Measurements from ENCODE around the gene WEE1. TPM values are rescaled to one million over a fixed set of nuclear protein-coding genes. Genes with fewer than 3 reads are reported as not detected.
A peak's percentile ranks its signal among the peaks of the same experiment; 100 is the strongest.

WEE1 gene
- polyA plus RNA-seq, 2 donors = 16.2 to 18.3 TPM

GRCh38 chr11:9571763-9572115 lies 1.7 kb upstream of the WEE1 start:
- no peaks in the 10 kb centered on the region for H3K27me3 ChIP-seq (ENCODE audit: control insufficient read depth in 1 of 2, insufficient read depth in 2 of 2, low read length in 2 of 2)
- H3K9me3 ChIP-seq (ENCODE audit: control insufficient read depth in 2 of 2, insufficient read depth in 1 of 2, low read depth in 1 of 2, low read length in 1 of 2) = no peaks in the 10 kb centered on the region
- H3K4me3 ChIP-seq (ENCODE audit: low read depth in 1 of 2, low read length in 2 of 2) = no peak overlapping the region
- peaks cover 0 to 2% of the 10 kb centered on the region in 2 donors for H3K4me1 ChIP-seq (ENCODE audit: control insufficient read depth in 2 of 2, insufficient read depth in 2 of 2, low read length in 1 of 2)
- 75 to 84% methylated on average over 6 of the region's 6 CpGs for WGBS, 2 donors
- H3K36me3 ChIP-seq (ENCODE audit: control insufficient read depth in 2 of 2, insufficient read depth in 2 of 2, low read length in 1 of 2) = no peaks in the 10 kb centered on the region
- peak overlapping the region in 1 of 2 donors; percentile 97 for H3K27ac ChIP-seq (ENCODE audit: low read depth in 2 of 2, low read length in 1 of 2)

DNA sequence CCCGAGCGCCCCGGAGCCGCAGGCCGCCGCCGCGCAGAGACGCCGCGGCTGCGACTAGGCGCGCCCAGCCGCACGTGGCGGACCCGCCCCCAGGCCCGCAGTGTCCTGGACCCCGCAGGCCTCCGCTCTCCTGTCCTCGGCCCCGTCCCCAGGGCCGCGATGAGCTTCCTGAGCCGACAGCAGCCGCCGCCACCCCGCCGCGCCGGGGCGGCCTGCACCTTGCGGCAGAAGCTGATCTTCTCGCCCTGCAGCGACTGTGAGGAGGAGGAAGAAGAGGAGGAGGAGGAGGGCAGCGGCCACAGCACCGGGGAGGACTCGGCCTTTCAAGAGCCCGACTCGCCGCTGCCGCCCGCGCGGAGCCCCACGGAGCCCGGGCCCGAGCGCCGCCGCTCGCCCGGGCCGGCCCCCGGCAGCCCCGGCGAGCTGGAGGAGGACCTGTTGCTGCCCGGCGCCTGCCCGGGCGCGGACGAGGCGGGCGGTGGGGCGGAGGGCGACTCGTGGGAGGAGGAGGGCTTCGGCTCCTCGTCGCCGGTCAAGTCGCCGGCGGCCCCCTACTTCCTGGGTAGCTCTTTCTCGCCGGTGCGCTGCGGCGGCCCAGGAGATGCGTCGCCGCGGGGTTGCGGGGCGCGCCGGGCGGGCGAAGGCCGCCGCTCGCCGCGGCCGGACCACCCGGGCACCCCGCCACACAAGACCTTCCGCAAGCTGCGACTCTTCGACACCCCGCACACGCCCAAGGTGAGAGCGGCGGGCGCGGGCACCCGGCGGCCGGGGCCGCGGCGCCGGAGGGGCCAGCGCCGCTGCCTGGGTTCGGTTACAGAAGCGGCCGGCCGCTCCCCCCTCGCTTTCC lies 528 bp downstream of the WEE1 start:
- Histone ChIP-seq H3K27me3 (ENCODE audit: control insufficient read depth in 1 of 2, insufficient read depth in 2 of 2, low read length in 2 of 2) (no peaks in the 10 kb centered on the region), H3K4me1 (ENCODE audit: control insufficient read depth in 2 of 2, insufficient read depth in 2 of 2, low read length in 1 of 2) (peaks cover 0 to 2% of the 10 kb centered on the region in 2 donors), H3K27ac (ENCODE audit: low read depth in 2 of 2, low read length in 1 of 2) (peak overlapping the region; percentile 96 to 97), H3K9me3 (ENCODE audit: control insufficient read depth in 2 of 2, insufficient read depth in 1 of 2, low read depth in 1 of 2, low read length in 1 of 2) (no peaks in the 10 kb centered on the region), H3K36me3 (ENCODE audit: control insufficient read depth in 2 of 2, insufficient read depth in 2 of 2, low read length in 1 of 2) (no peaks in the 10 kb centered on the region), H3K4me3 (ENCODE audit: low read depth in 1 of 2, low read length in 2 of 2) (peak overlapping the region; percentile 87 to 98)
- WGBS, 2 donors = 0% methylated on average over 79 to 122 of the region's 122 CpGs

- Histone ChIP-seq H3K27ac (ENCODE audit: low read depth in 2 of 2, low read length in 1 of 2) (peak overlapping the region; percentile 96 to 97), H3K36me3 (ENCODE audit: control insufficient read depth in 2 of 2, insufficient read depth in 2 of 2, low read length in 1 of 2) (no peaks in the 10 kb centered on the region), H3K9me3 (ENCODE audit: control insufficient read depth in 2 of 2, insufficient read depth in 1 of 2, low read depth in 1 of 2, low read length in 1 of 2) (no peaks in the 10 kb centered on the region), H3K4me3 (ENCODE audit: low read depth in 1 of 2, low read length in 2 of 2) (peak overlapping the region; percentile 87 to 98), H3K27me3 (ENCODE audit: control insufficient read depth in 1 of 2, insufficient read depth in 2 of 2, low read length in 2 of 2) (no peaks in the 10 kb centered on the region), H3K4me1 (ENCODE audit: control insufficient read depth in 2 of 2, insufficient read depth in 2 of 2, low read length in 1 of 2) (peaks cover 0 to 2% of the 10 kb centered on the region in 2 donors)
- 0 to 1% methylated on average over 43 of the region's 43 CpGs for WGBS, 2 donors
Observed at GRCh38 chr11:9574622-9575259, 1.3 kb downstream of the WEE1 start.

DNA sequence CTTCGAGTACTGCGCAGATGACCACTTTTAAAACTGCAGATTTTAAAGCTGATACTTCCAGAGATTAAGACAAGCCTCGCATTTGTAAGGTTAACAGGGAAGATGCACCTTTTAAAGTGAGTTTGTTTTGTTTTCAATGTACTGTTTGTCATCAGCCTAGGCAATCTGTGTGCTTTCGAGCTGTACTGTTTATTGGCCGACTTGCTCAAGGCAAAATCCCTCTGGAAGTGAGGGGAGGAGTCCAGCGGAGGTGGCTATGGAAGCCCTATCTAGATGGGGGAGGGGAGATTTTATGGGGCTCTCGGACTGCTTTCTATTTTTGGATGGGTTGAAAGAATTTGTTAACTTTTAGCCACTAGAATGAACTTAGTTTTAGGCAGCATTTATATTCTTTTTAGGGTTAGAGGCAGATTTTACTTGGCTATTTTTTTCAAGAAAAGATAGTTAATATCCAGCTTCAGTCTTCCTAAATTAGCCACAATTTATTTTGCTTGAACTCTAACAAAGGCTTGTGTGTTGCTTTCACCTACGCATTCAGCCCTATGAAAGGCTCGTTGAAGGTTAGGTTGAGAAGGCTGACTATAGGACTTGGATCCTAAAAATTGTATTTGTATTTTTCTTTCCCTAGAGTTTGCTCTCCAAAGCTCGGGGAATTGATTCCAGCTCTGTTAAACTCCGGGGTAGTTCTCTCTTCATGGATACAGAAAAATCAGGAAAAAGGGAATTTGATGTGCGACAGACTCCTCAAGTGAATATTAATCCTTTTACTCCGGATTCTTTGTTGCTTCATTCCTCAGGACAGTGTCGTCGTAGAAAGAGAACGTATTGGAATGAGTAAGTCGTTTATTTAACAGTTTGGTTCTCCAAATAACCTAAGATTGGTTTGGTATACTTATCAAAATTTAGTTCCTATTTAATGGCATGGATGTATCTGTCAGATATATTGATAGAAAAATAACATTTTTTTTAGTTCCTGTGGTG lies 2.1 kb downstream of the WEE1 start:
- 5 to 6% methylated on average over 17 of the region's 17 CpGs for whole genome bisulfite sequencing, 2 donors
- H3K9me3 ChIP-seq (ENCODE audit: control insufficient read depth in 2 of 2, insufficient read depth in 1 of 2, low read depth in 1 of 2, low read length in 1 of 2) = no peaks in the 10 kb centered on the region
- H3K36me3 ChIP-seq (ENCODE audit: control insufficient read depth in 2 of 2, insufficient read depth in 2 of 2, low read length in 1 of 2) = no peaks in the 10 kb centered on the region
- H3K4me3 ChIP-seq (ENCODE audit: low read depth in 1 of 2, low read length in 2 of 2) = peak overlapping the region; percentile 87 to 98
- peaks cover 0 to 2% of the 10 kb centered on the region in 2 donors for H3K4me1 ChIP-seq (ENCODE audit: control insufficient read depth in 2 of 2, insufficient read depth in 2 of 2, low read length in 1 of 2)
- peak overlapping the region; percentile 96 to 97 for H3K27ac ChIP-seq (ENCODE audit: low read depth in 2 of 2, low read length in 1 of 2)
- H3K27me3 ChIP-seq (ENCODE audit: control insufficient read depth in 1 of 2, insufficient read depth in 2 of 2, low read length in 2 of 2) = no peaks in the 10 kb centered on the region

DNA sequence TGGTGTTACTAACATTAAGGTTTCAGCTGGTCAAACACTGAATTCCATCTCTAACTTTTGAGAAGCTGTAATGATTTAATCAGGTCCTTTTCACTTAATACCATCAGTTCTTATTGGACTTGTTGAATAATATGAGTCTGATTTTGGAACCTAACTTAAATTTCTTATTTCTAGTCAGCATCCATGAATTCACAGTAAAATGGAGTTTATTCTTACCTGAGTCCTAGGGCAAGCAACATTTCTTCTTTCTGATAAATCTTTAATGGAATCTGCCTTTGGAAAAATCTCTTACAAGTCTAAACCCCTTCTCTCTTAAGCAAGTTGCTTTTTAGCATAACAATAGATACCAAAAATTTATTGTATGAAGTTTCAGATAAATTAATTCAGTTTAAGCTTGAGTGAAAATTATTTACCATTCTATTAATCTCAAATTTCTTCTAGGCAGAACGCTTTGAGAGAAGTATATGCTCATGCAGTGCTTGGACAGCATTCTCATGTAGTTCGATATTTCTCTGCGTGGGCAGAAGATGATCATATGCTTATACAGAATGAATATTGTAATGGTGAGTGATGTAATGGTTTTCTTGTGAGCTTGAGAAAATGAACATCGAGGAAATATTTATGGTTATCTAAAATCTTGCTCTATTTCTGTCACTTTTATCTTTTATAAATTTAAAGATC lies 3.4 kb downstream of the WEE1 start:
- Histone ChIP-seq H3K27me3 (ENCODE audit: control insufficient read depth in 1 of 2, insufficient read depth in 2 of 2, low read length in 2 of 2) (no peaks in the 10 kb centered on the region), H3K36me3 (ENCODE audit: control insufficient read depth in 2 of 2, insufficient read depth in 2 of 2, low read length in 1 of 2) (peaks cover 0 to 2% of the 10 kb centered on the region in 2 donors), H3K4me1 (ENCODE audit: control insufficient read depth in 2 of 2, insufficient read depth in 2 of 2, low read length in 1 of 2) (peaks cover 0 to 2% of the 10 kb centered on the region in 2 donors), H3K4me3 (ENCODE audit: low read depth in 1 of 2, low read length in 2 of 2) (peak overlapping the region in 1 of 2 donors; percentile 87), H3K27ac (ENCODE audit: low read depth in 2 of 2, low read length in 1 of 2) (no peak overlapping the region), H3K9me3 (ENCODE audit: control insufficient read depth in 2 of 2, insufficient read depth in 1 of 2, low read depth in 1 of 2, low read length in 1 of 2) (no peaks in the 10 kb centered on the region)
- 26 to 32% methylated on average over 4 of the region's 4 CpGs for WGBS, 2 donors

DNA sequence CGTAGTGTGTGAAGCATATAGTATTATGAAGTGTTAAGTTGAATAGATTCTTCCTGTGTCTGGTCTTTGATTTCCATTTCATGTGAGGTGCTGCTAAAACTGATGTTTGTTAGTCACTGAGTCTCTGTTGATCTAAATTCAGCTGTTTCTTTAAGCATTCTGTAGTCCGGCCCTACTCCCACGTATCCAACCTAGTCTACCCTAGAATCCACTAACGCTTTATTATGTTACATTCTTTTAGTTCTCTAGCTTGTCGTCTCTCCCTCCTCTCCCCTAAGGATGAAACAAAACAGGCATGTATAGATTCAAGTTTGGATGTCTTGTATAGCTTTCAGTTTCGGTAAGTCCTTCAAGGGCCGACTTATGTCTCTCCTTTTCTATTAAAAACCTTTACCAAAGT lies 4.1 kb downstream of the WEE1 start:
- H3K4me3 ChIP-seq (ENCODE audit: low read depth in 1 of 2, low read length in 2 of 2) = peak overlapping the region in 1 of 2 donors; percentile 47
- H3K27me3 ChIP-seq (ENCODE audit: control insufficient read depth in 1 of 2, insufficient read depth in 2 of 2, low read length in 2 of 2) = no peaks in the 10 kb centered on the region
- H3K36me3 ChIP-seq (ENCODE audit: control insufficient read depth in 2 of 2, insufficient read depth in 2 of 2, low read length in 1 of 2) = peaks cover 0 to 2% of the 10 kb centered on the region in 2 donors
- H3K9me3 ChIP-seq (ENCODE audit: control insufficient read depth in 2 of 2, insufficient read depth in 1 of 2, low read depth in 1 of 2, low read length in 1 of 2) = no peaks in the 10 kb centered on the region
- peaks cover 0 to 2% of the 10 kb centered on the region in 2 donors for H3K4me1 ChIP-seq (ENCODE audit: control insufficient read depth in 2 of 2, insufficient read depth in 2 of 2, low read length in 1 of 2)
- WGBS, 2 donors = 27 to 43% methylated on average over 7 of the region's 7 CpGs
- H3K27ac ChIP-seq (ENCODE audit: low read depth in 2 of 2, low read length in 1 of 2) = peak overlapping the region in 1 of 2 donors; percentile 49

- no peak overlapping the region for H3K27ac ChIP-seq (ENCODE audit: low read depth in 2 of 2, low read length in 1 of 2)
- H3K4me3 ChIP-seq (ENCODE audit: low read depth in 1 of 2, low read length in 2 of 2) = no peak overlapping the region
- peaks cover 0 to 2% of the 10 kb centered on the region in 2 donors for H3K36me3 ChIP-seq (ENCODE audit: control insufficient read depth in 2 of 2, insufficient read depth in 2 of 2, low read length in 1 of 2)
- H3K9me3 ChIP-seq (ENCODE audit: control insufficient read depth in 2 of 2, insufficient read depth in 1 of 2, low read depth in 1 of 2, low read length in 1 of 2) = no peaks in the 10 kb centered on the region
- H3K27me3 ChIP-seq (ENCODE audit: control insufficient read depth in 1 of 2, insufficient read depth in 2 of 2, low read length in 2 of 2) = no peaks in the 10 kb centered on the region
- WGBS, 2 donors = 98 to 99% methylated on average over 4 of the region's 4 CpGs
- no peaks in the 10 kb centered on the region for H3K4me1 ChIP-seq (ENCODE audit: control insufficient read depth in 2 of 2, insufficient read depth in 2 of 2, low read length in 1 of 2)
Observed at GRCh38 chr11:9580894-9581293, 7.4 kb downstream of the WEE1 start.

DNA sequence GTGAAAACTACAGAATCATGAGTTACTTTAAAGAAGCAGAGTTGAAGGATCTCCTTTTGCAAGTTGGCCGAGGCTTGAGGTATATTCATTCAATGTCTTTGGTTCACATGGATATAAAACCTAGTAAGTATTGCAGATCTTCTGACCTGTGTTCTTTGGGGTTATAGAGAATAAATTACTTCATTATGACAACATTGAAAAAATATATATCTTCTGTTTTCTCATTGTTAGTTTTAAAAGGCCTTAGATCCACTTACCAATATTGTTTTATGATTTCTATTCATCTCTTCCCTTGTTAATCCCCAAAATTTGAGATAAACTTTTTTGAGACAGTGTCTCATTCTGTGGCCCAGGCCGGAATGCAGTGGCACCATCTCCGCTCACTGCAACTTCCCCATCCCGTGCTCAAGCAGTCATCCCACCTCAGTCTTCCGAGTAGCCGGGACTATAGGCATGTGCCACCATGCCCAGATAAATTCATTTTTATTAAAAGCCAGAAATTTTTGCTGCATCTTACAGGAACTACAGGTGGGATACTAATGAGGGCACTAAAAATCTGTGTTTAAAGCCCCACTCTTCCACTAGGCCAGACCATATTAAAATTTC lies 8.2 kb downstream of the WEE1 start:
- H3K27me3 ChIP-seq (ENCODE audit: control insufficient read depth in 1 of 2, insufficient read depth in 2 of 2, low read length in 2 of 2) = no peaks in the 10 kb centered on the region
- no peaks in the 10 kb centered on the region for H3K9me3 ChIP-seq (ENCODE audit: control insufficient read depth in 2 of 2, insufficient read depth in 1 of 2, low read depth in 1 of 2, low read length in 1 of 2)
- no peak overlapping the region for H3K4me3 ChIP-seq (ENCODE audit: low read depth in 1 of 2, low read length in 2 of 2)
- WGBS, 2 donors = 97 to 98% methylated on average over 6 of the region's 6 CpGs
- peaks cover 0 to 2% of the 10 kb centered on the region in 2 donors for H3K36me3 ChIP-seq (ENCODE audit: control insufficient read depth in 2 of 2, insufficient read depth in 2 of 2, low read length in 1 of 2)
- H3K4me1 ChIP-seq (ENCODE audit: control insufficient read depth in 2 of 2, insufficient read depth in 2 of 2, low read length in 1 of 2) = no peaks in the 10 kb centered on the region
- H3K27ac ChIP-seq (ENCODE audit: low read depth in 2 of 2, low read length in 1 of 2) = no peak overlapping the region

All from esophagus (tissue), 2 donors.